K562 (cell line): ENCODE data around the gene CLDN15. TPM values are rescaled to one million over a fixed set of nuclear protein-coding genes. Genes with fewer than 3 reads are reported as not detected.

Experiments used
- CC2D1A ChIP-seq: fragments of 450-650 bp; IDR thresholded peaks from 2 replicates; pipeline ENCODE4 v1.6.1; 2017; ENCODE audit warnings: mild to moderate bottlenecking
- CCAR2 ChIP-seq: fragments of 200-400 bp; formaldehyde crosslinking; IDR thresholded peaks from 2 replicates; pipeline ENCODE4 v1.6.1; 2017; ENCODE audit warnings: mild to moderate bottlenecking, low read depth, low read length
- HMGN3 ChIP-seq: IDR thresholded peaks from 2 replicates; pipeline ENCODE4 v1.6.1; 2011; ENCODE audit warnings: borderline replicate concordance, low read depth, mild to moderate bottlenecking, mixed read lengths, low read length; ENCODE audit not compliant: insufficient read length; ENCODE audit errors: extremely low read depth
- JUNB ChIP-seq: fragments of 450-650 bp; formaldehyde crosslinking; conservative IDR thresholded peaks from 2 replicates; pipeline ENCODE4 v1.4.0; 2020; ENCODE audit warnings: mild to moderate bottlenecking
- MED1 ChIP-seq: sonication (generic); formaldehyde crosslinking; IDR thresholded peaks from 2 replicates; pipeline ENCODE4 v1.8.1; 2023; ENCODE audit warnings: missing genetic modification reagents, borderline replicate concordance
- MYNN ChIP-seq, 2 experiments: sonication (generic); formaldehyde crosslinking in 1 of 2; IDR thresholded peaks; 2 replicates each; pipeline versions ENCODE4 v1.5.0 to v1.6.1; 2016 to 2020; ENCODE audit warnings: antibody characterized with exemption in 1 of 2, missing genetic modification reagents in 1 of 2
- NR1H2 ChIP-seq: sonication (generic); formaldehyde crosslinking; IDR thresholded peaks from 2 replicates; pipeline ENCODE4 v1.4.0; 2020; ENCODE audit warnings: mild to moderate bottlenecking, missing genetic modification reagents
- PHF8 ChIP-seq: fragments of 200-600 bp; sonication (generic); IDR thresholded peaks from 2 replicates; pipeline ENCODE4 v1.6.1; 2012; ENCODE audit warnings: mixed run types, mild to moderate bottlenecking, inconsistent platforms, low read length, moderate library complexity, borderline replicate concordance
- RBM14 ChIP-seq: fragments of 200-400 bp; formaldehyde crosslinking; IDR thresholded peaks from 2 replicates; pipeline ENCODE4 v1.6.1; 2018; ENCODE audit warnings: low read depth, mild to moderate bottlenecking, low read length, moderate library complexity, borderline replicate concordance; ENCODE audit not compliant: insufficient read depth
- SIN3B ChIP-seq: fragments of 450-650 bp; IDR thresholded peaks from 2 replicates; pipeline ENCODE4 v1.6.1; 2017; ENCODE audit warnings: low read depth, mild to moderate bottlenecking, moderate library complexity
- SMAD2 ChIP-seq: fragments of 150-350 bp; IDR thresholded peaks from 2 replicates; pipeline ENCODE4 v1.6.1; 2014; ENCODE audit warnings: low read depth, mild to moderate bottlenecking, low read length
- THRAP3 ChIP-seq: fragments of 450-650 bp; IDR thresholded peaks from 2 replicates; pipeline ENCODE4 v1.6.1; 2016; ENCODE audit warnings: mild to moderate bottlenecking, inconsistent platforms, borderline replicate concordance
- XRCC4 ChIP-seq: IDR thresholded peaks from one replicate; pipeline ENCODE4 v1.6.1; 2011; ENCODE audit not compliant: insufficient read depth, insufficient read length; ENCODE audit errors: extremely low read depth
- YBX1 ChIP-seq: fragments of 450-650 bp; IDR thresholded peaks from 2 replicates; pipeline ENCODE4 v1.7.1; 2016; ENCODE audit warnings: mild to moderate bottlenecking
- polyA plus RNA-seq, 8 experiments: library from polyadenylated mRNA; depleted of rRNA in 4 of 8; stranded (reverse) in 5 of 8; unstranded in 3 of 8; fragments of >200 nt; fragmentation: Nextera tagmentation in 2 of 8; fragmentation: Illumina TruSeq in 1 of 8; extraction: Ambion mirVana in 2 of 8; extraction: Trizol in 1 of 8; gene quantifications; 2 replicates each; pipeline versions ENCODE4 v1.2.1 to v1.2.3, GENCODE V29; 2011 to 2014; ENCODE audit warnings: inconsistent platforms in 1 of 8, missing spikeins in 1 of 8
- total RNA-seq, 7 experiments: library from RNA; depleted of rRNA in 6 of 7; stranded (reverse); fragments of >200 nt in 6 of 7; fragmentation: Illumina TruSeq in 2 of 7; extraction: Trizol in 2 of 7; gene quantifications; 2 replicates each; pipeline versions ENCODE4 v1.2.1 to v1.2.3, GENCODE V29; 2011 to 2021; ENCODE audit warnings: low replicate concordance in 1 of 7
- TF ChIP-seq, protein P1 (sequence below): sonication (generic); formaldehyde crosslinking; IDR thresholded peaks from 2 replicates; pipeline ENCODE4 v1.8.1; 2022; ENCODE audit warnings: missing genetic modification reagents
- TF ChIP-seq, protein P2 (sequence below): fragments of 250-450 bp; sonication (Bioruptor Pico); IDR thresholded peaks from 2 replicates; pipeline ENCODE4 v1.4.0; 2020; ENCODE audit warnings: mild to moderate bottlenecking
- TF ChIP-seq, protein P3 (sequence below): fragments of 250-450 bp; sonication (Bioruptor Pico); IDR thresholded peaks from 2 replicates; pipeline ENCODE4 v1.4.0; 2020; ENCODE audit warnings: mild to moderate bottlenecking, moderate library complexity, borderline replicate concordance
- TF ChIP-seq, protein P4 (sequence below), 2 experiments: fragments of 450-650 bp in 1 of 2; IDR thresholded peaks; 2 replicates each; pipeline ENCODE4 v1.6.1; 2011 to 2017; ENCODE audit warnings: low read depth in 2 of 2, antibody characterized with exemption in 1 of 2, borderline replicate concordance in 1 of 2, low read length in 1 of 2, mild to moderate bottlenecking in 1 of 2, mixed read lengths in 1 of 2; ENCODE audit not compliant: control insufficient read depth in 1 of 2

The CLDN15 gene
- total and polyA plus RNA-seq, 9 of the 15 experiments (the other 6 are each of a cell fraction or from before 2014, with no cell fraction given): 0.32 to 14.5 (median 7.4) TPM

DNA sequence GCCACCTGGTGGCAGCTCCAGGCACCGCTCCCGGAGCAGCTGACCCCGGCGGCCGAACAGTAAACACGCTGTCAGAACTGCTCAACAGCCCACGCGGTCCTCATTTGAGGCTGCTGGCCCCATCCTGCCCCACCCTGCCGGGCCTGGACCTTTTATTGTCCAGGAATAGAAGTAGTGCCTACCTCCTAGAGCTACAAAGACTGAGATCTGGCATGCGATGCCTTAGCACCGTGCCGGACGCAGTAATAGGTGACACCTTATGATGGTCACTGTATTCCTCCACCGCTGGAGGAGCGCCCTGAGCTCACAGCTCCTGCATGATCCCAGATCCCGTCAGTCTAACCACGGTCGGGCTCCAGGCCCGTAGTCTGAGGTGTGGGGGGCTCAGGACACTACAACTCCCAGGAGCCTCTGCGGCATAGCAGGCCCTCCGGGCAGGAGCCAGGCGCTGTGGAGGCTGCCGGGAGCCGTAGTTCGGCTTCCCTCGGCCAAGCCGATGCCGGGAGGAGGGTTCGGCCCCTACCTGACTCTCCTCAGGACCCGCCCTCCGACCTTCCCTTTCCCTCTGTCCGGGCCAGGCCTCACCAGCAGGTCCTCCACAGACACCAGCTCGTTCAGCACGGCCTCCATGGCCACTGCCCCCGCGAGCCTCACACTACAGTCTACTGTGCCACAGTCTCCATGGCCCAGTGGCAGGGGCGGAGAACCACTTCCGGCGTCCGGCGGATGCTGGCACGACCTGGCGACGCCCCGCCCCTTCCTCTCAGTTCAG lies 7.0 kb upstream of the CLDN15 start, which contains the start of gene FIS1 (continued):
- TF ChIP-seq THRAP3 (no peak), MYNN (IDR thresholded peaks at IDR 0.05) (peak; percentile 57), MYNN (CRISPR knock-in tag; IDR thresholded peaks at IDR 0.05) (no peak), RBM14 (no peak), SIN3B (peak; percentile 84), MED1 (no peak), CCAR2 (no peak), YBX1 (no peak), XRCC4 (no peak), CC2D1A (0 out of 2 replicates have a peak, but pooled peaks have one; percentile 30), PHF8 (peak; percentile 95; the same call in 1 of the 2 replicates), SMAD2 (no peak), HMGN3 (peak; percentile 82), NR1H2 (CRISPR knock-in tag) (no peak; the same call in 1 of the 2 replicates), JUNB (no peak)
- TF ChIP-seq, protein P1, sequence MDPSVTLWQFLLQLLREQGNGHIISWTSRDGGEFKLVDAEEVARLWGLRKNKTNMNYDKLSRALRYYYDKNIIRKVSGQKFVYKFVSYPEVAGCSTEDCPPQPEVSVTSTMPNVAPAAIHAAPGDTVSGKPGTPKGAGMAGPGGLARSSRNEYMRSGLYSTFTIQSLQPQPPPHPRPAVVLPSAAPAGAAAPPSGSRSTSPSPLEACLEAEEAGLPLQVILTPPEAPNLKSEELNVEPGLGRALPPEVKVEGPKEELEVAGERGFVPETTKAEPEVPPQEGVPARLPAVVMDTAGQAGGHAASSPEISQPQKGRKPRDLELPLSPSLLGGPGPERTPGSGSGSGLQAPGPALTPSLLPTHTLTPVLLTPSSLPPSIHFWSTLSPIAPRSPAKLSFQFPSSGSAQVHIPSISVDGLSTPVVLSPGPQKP (CRISPR knock-in tag): no peak
- TF ChIP-seq, protein P2, sequence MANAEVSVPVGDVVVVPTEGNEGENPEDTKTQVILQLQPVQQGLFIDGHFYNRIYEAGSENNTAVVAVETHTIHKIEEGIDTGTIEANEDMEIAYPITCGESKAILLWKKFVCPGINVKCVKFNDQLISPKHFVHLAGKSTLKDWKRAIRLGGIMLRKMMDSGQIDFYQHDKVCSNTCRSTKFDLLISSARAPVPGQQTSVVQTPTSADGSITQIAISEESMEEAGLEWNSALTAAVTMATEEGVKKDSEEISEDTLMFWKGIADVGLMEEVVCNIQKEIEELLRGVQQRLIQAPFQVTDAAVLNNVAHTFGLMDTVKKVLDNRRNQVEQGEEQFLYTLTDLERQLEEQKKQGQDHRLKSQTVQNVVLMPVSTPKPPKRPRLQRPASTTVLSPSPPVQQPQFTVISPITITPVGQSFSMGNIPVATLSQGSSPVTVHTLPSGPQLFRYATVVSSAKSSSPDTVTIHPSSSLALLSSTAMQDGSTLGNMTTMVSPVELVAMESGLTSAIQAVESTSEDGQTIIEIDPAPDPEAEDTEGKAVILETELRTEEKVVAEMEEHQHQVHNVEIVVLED (CRISPR knock-in tag): no peak
- TF ChIP-seq, protein P3, sequence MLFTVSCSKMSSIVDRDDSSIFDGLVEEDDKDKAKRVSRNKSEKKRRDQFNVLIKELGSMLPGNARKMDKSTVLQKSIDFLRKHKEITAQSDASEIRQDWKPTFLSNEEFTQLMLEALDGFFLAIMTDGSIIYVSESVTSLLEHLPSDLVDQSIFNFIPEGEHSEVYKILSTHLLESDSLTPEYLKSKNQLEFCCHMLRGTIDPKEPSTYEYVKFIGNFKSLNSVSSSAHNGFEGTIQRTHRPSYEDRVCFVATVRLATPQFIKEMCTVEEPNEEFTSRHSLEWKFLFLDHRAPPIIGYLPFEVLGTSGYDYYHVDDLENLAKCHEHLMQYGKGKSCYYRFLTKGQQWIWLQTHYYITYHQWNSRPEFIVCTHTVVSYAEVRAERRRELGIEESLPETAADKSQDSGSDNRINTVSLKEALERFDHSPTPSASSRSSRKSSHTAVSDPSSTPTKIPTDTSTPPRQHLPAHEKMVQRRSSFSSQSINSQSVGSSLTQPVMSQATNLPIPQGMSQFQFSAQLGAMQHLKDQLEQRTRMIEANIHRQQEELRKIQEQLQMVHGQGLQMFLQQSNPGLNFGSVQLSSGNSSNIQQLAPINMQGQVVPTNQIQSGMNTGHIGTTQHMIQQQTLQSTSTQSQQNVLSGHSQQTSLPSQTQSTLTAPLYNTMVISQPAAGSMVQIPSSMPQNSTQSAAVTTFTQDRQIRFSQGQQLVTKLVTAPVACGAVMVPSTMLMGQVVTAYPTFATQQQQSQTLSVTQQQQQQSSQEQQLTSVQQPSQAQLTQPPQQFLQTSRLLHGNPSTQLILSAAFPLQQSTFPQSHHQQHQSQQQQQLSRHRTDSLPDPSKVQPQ: no peak
- TF ChIP-seq, protein P4, sequence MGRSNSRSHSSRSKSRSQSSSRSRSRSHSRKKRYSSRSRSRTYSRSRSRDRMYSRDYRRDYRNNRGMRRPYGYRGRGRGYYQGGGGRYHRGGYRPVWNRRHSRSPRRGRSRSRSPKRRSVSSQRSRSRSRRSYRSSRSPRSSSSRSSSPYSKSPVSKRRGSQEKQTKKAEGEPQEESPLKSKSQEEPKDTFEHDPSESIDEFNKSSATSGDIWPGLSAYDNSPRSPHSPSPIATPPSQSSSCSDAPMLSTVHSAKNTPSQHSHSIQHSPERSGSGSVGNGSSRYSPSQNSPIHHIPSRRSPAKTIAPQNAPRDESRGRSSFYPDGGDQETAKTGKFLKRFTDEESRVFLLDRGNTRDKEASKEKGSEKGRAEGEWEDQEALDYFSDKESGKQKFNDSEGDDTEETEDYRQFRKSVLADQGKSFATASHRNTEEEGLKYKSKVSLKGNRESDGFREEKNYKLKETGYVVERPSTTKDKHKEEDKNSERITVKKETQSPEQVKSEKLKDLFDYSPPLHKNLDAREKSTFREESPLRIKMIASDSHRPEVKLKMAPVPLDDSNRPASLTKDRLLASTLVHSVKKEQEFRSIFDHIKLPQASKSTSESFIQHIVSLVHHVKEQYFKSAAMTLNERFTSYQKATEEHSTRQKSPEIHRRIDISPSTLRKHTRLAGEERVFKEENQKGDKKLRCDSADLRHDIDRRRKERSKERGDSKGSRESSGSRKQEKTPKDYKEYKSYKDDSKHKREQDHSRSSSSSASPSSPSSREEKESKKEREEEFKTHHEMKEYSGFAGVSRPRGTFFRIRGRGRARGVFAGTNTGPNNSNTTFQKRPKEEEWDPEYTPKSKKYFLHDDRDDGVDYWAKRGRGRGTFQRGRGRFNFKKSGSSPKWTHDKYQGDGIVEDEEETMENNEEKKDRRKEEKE (IDR thresholded peaks at IDR 0.05; ENCODE audit: borderline replicate concordance in 1 of 2, control insufficient read depth in 1 of 2, low read depth in 2 of 2, low read length in 1 of 2): peak in 1 of 2 experiments; percentile 50; a peak in 2 of 4 replicates
